NAMALWA (cell line): ENCODE data around the gene HHIPL2.

Source experiments
- DNase-seq: peaks from one replicate; pipeline ENCODE4 v3.0.0-alpha.2; 2015; ENCODE audit warnings: low spot score

Gene HHIPL2

DNA sequence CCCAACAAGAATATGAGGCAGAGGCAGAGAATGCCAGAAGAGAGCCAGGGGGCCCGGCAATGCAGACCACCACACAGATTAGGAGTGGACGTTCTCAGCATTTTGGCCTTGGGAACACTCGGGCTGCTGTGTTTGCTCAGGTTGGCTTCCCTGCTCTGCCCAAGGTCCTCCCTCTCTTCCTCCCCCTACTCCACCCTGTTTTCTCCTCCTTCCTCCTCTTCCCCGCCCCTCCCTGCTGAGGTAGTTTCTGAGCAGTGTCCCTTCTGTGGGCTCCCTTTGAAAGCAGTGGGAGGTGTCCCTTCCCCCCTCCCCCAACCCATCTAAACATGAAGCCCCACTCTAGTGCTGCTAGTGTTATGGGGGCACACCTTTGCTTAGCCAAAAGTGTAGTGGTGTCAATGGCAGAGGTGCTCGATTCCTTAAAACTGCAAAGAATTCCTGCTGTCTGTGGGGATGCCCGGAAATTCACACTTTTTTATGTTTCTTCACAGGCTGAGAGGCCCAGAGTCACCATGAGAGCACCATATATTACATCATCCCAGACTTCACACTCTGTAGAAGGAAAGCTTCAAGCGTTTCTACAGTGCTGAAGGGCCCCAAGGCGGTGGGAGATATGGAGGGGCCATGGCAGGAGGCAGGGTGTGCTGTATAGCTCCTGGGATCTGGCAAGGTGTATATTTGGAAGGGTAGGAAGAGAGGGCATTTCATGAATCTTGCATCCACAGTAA is at the start of gene HHIPL2:
Gene HHIPL2 (minus strand): TSS at position 161 of the 728 bp plus-strand sequence. CDS start 60 bp downstream, at position 101.
- DNase-seq, result no peak

DNA sequence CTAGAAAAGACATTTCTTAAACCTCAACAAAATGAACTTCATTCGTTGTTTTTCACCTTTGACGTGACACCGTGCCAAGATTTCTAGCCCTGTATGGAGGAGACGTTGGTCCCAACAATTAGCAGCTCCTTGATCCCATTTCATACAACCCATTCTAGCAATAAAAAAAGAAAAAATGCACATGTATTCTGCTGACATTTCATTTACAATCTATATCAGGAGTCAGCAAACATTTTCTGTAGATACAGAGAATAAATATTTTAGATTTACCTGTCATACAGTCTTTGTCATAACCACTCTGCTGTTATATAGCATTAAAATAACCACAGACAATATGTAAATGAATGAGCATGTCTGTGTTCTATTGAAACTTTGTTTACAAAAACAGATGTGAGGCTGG is 48.8 kb upstream of the HHIPL2 start:
- no peak for DNase-seq

DNA sequence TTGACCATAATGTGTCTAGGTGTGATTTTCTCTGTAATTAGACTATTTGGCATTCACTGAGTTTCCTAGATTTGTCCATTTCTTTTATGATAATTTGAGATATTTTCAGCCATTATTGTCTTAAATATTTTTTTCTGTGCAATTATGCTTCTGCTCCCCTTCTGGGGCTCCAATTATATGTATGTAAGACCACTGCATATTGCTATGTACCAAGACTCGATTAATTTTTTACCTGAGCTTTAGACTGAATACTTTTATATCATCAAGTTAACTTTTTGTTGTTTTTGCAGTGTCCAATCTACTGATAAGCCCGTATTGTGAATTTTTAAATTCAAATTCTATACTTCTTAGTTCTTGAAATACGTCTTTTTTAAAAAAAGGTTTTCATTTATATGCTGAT is 46.9 kb upstream of the HHIPL2 start:
- no peak for DNase-seq

DNA sequence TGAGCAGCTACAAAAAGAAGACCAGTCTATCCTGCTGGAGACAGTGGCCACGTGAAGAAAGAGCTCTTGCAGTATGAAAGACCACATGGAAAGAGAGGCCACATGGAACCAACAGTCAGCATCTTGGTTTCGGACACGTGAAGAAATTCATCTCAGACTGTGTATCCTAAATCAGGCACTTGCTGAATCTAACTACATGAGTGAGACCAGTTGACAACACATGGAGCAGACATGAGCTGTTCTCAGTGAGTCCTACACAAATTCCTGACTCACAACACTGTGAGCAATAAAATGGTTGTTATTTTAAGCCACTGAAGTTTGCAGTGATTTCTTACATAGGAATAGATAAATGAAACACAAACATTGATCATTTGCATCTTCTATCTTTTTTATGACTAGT is 44.3 kb upstream of the HHIPL2 start:
- no peak for DNase-seq

DNA sequence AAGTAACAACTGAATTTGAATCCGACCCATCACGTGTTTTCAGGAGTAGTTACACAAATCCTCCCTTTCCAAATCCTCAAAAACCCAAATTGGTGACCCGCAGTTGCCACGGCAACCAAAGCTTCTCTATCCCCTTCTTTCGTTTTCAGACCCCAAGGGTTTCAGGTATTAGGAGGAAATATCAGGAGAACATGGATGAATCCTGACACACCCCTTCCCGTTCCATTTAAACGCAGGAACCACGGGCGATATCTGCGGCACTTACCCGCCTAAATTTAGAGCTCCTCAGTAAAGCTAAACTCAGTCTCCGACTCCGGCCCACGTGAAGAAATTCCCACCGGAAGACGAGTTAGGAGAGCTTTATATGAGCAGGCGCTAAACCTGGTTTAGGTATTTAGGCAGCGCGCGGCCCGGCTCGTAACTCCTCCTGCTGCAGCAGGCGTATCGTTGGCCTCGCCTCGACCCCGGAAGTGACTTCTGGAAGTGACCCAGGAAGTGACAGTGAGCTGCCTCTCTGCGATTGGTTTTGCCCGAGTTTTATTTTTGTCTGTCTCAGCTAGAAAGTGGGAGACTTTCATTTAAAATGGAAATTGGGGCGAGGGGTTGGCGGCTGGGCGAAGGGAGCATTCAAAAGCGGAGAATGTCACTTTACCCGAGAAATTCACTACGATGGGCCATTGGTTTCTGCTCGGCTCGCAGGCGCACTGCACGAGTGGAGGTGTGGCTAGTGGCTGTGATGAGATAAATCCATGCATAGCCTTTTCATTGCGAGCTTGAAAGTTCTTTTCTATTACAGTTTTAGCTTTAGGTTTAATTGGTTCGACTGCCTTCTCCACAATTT is 41.8 kb upstream of the HHIPL2 start, which contains the start of gene TAF1A:
Gene TAF1A (minus strand): TSS at position 472 of the 841 bp plus-strand sequence.
- peak; percentile 92 for DNase-seq

DNA sequence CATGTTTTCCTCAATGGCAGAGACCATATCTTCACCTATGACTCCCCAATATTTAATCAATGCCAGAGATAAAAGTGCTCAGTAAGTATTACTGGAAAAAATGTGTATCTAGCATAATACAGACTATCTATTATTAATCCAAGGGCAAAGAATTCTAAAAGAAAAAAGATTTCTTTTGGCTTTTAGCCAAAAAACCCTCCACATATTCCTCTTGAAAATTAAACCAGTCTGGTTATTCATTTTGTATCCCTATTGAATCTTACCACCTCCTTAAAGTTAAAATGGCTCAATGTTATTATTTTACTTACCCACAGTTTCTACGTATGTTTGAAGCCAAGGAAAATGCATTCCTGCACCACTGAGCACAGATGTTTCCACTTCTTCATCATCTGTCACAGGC is 40.2 kb upstream of the HHIPL2 start:
- DNase-seq, result peak; percentile 17

DNA sequence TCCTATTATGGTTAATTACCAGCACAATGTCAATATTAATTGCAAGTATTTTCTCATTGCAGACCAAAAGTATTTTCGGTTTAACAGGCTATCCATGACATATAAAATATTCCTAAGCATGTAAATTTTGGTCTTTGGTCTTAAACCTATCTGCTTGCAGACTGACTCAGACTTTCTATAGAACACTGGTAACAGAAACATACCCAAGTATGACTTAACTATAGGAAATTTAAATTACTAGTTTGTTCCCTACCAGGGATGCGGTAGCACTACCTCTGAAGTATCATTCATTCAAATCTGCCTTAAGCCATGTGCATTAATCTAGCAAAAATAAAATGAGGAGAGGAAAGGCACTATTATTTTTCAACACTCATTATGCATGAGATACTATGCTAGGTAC is 38.9 kb upstream of the HHIPL2 start:
- DNase-seq, result no peak

DNA sequence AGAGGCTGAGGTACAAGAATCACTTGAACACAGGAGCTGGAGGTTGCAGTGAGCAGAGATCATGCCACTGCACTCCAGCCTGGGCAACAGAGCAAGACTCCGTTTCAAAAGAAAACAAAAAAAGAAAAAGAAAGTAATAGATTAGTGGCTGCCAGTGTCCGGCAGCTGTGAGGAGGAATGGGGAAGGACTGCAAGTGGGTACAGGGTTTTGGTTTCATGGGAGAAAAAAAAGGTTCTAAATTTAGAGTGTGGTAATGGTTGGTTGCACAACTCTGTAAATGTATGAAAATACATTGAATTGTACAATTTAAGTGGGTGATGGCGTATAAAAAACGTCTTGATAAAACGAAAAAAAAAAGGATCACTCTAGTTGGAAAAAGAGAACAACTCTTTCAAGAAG is 35.2 kb upstream of the HHIPL2 start:
- DNase-seq, result peak; percentile 73

DNA sequence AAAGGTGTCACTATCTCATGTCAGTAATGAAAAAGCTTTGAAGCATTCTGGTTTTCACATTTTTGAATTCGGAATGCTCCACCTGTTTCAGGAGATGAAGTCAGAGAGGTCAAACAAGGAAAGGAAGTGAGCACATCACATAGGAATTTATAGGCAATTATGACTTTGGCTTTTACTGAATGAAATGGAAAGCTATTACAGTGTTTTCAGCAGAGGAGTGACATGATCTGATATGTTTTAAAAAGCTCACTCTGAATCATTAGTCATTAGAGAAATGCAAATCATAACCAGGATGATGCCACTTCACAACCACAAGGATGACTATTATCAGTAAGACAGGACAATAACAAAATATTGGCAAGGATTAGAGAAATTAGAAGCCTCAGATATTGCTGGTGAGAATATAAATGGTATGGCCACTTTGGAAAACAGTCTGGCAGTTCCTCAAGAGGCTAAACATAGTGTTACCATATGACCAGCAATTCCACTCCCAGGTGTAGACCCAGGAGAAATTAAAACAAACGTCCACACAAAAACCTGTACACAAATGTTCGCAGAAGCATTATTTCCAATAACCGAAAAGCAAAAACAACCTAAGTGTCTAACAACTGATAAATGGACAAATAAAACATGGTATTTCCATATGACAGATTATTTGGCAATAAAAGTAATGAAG is 34.3 kb upstream of the HHIPL2 start:
- peak; percentile 22 for DNase-seq

DNA sequence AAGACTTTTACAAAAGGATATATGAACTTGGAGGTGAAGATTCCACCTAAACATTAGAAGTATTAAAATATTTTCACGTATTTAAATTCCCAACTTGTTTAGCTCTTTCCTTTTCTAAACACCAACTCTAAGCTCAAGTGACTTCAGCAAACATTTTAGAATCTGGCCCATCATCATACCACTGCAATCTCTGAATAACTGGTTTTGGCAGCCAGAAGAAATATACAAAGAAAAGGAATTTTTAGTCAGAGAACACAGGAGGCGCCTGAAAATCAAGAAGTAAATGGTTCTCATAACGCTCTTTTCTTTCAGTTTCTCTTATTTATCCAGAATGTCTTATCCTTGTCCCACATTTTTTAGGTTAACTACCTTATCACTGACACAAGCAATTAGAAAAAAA is 31.4 kb upstream of the HHIPL2 start:
- no peak for DNase-seq

DNA sequence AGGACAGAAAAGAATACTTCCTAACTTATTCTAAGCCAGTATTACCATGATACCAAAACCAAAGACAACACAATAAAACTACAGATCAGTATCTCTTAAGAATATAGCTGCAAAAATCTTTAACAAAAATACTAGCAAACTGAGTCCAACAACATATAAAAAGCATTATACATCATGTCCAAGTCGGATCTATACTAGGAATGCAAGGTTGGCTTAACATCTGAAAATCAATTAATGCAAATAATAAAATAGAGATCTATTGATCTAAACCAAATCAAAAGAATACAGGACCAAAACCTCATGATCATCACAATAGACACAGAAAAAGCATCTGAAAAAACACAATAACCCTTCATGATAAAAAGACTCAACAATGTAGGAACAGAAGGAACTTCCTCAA is 22.9 kb upstream of the HHIPL2 start:
- DNase-seq, result no peak

DNA sequence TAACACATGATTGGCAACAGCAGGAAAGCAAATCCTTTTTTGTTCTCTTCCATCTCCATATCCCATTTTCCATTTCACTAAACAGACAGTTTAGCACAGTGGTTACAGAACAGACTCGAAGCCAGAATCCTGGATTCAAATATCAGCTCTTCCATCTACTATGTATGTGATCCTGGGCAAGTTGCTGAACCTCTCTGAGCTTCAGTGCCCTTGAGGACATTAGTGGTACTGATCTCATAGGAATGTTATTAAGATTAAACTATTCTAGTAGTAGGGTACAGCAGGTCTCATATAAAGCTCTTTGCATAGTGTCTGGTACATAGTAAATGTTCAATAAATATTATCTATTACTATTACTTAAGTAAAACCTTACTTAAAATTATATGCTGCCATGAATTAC is 13.8 kb upstream of the HHIPL2 start:
- no peak for DNase-seq

DNA sequence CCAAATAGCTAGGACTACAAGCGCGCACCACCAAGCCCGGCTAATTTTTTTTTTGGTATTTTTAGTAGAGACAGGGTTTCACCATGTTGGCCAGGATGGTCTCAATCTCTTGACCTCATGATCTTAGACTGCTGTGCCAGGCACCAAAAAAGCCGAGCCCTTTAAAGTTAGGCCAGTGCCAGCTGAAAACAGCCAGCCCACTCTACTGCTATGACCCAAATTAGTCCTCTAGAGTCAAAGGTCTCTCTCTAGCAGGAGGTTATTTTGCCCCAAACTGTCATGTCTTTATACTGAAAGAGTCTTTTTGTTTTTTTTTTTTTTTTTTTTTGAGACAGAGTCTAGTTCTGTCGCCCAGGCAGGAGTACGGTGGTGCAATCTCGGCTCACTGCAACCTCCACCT is 9.7 kb upstream of the HHIPL2 start:
- DNase-seq, result no peak

DNA sequence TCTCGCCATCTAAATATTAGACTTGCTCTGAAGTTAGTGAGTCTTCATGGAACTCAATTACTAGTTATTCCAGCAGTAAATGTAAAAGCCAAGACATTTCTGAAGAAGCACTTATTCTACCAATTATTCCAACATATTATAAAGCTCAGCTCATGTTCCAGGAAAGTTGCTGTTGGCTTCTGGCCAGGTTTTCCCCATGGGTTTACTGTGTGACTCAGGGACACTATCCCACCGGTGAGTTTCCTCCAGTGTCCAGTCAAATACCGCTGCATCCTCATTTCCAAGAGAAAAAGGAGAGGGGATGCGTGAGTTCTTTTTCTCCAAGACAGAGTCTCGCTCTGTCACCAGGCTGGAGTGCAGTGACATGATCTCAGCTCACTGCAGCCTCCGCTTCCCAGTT is 9.2 kb upstream of the HHIPL2 start:
- no peak for DNase-seq

DNA sequence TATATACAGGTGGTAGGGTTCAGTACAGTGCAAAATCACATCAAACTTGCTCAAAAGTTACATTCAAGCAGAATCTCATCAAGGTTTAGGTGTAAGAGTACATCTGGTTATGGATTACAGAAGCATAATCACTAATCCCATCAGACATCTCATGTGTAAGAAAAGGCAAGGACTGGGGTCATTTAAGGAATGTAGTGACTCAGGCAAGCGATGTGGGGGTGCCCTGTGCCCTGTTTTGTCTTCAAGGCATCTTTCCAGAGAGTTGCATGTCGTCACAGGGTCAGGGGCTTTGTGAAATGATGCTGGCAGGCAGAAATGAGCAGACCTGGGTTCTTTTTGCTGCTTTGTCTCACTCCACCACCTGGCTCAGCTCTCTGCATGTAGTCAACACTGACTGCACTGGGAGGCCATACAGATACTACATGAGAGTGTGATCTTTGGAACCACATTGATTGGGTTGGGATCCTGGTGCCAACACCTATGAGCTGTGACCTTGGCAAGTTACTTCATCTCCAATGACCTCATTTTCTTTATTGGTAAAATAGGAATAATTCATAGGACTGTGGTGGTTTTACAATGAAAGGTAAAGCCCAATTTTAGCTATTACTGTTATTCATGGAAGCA is 8.2 kb upstream of the HHIPL2 start:
- DNase-seq, result no peak

DNA sequence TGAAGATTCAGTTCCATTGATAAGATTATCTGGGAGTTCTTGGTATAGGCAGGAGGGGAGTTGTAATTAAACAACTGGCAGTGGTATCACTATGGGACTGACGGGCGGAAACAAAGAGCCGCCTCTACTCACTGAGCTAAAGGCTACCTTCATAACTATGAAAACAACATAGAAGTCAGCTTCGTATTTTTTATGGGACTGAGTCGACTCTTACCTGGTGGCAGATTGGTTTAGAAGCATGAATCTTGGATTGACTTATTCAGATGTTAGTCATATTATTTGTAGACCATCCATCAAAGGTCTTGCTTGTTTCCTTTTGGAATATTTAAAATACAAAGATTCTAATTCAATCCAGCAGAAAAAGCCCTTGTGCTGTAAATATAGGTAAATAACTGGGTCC is 6.3 kb upstream of the HHIPL2 start:
- no peak for DNase-seq

DNA sequence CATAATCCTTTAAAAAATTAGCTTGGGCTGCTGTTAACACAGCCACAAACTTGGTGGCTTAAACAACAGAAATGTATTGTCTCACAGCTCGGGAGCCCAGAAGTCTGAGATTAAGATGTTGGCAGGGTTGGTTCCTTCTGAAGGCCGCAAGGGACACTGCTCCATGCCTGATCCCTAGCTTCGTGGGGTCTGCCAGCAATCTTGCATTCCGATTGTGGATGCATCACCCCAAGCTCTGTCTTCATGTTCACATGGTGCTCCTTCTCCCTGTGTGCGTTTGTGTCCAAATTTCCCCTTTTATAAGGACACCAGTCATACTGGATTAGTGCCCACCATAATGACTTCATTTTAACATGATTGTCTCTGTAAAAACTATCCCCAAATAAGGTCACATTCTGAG is 5.0 kb upstream of the HHIPL2 start:
- DNase-seq, result no peak

DNA sequence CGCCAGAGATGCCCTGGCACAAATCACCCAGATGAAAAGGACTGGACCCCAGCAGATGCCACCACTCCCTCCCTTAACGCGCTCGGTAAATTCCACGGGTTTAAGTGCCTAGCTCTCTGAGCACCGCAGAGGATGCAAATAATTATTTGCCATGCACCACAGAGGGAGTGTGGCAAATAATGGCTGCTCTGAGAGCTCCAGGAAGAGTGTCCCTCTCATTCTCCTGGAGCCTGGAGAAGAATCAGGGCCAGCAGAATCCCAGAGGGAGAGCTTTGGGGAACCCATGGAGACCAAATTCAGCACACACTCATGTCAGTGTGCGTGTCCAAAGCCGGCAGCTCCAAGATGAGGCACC is 667 bp downstream of the HHIPL2 start:
- no peak for DNase-seq

DNA sequence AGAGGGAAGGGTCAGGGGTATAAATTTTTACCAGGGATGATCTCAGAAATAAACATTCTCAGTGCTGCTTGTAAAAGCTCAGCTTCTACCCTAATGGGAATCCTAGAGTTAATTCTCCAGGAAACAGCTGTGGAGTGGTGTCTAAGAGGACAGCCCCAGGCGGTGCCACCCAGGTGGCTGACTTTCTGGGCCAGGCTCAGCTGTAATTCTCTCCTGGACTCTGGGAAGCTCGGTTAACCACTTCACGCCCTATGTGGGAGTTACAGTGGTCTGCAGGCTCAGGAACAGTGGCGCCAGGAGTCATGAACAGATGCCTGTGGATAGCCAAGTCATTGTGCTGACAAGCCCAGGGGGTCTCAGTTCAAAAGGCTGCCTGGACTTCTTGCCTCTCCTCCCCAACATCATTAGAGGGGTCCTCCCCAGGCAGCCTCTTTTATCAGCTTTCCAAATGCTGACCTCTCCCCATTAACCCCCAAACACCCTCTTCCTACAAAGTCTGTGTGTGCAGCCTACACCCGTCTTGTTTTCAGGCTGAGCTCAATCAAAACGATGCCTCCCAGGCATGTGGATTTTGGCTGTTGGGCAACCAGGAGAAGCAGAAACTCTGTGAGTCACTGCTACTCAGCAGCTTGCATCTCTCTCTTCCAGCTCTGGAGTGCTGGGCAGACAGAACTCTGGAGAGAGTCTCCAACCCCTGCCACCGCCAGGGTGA is 1.2 kb downstream of the HHIPL2 start:
- DNase-seq, result no peak

DNA sequence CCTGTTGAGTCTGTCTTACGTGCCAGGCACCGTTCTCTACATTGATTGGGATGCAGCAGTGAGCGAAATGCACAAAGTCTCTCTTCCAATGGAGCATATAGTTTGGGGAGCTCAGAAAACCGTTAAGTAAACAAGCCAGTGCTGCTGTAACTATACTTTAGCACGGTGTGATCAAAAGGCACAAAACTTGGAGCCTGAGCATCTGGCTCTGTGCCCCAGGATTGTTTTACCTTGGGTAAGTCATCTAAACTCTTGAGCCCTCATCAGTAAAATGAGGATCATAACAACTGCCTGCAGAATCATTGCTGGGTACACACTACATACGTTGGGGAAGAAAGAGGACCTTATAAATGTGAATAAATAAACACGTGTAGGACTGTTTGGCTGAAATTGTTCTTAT is 1.8 kb downstream of the HHIPL2 start:
- no peak for DNase-seq

DNA sequence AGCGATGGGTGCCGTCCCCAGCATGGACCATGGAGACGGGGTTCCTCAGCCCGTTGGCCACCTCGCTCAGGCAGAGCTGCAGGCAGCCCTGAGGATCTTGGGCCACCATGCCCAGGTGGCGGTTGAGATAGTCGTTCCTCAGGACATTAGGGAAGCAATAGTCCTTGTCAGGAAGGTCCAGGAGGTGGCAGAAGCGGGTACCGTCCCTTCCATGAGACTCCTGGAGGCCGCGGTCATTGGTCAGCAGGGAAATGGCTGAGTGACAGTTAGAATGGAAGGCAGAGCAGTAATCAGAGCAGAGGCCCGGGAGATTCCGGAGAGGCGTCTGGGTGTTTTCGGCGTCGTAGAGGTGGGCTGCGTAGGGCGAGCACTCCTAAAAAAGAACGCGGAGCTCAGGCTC is 4.1 kb downstream of the HHIPL2 start:
- DNase-seq, result no peak

DNA sequence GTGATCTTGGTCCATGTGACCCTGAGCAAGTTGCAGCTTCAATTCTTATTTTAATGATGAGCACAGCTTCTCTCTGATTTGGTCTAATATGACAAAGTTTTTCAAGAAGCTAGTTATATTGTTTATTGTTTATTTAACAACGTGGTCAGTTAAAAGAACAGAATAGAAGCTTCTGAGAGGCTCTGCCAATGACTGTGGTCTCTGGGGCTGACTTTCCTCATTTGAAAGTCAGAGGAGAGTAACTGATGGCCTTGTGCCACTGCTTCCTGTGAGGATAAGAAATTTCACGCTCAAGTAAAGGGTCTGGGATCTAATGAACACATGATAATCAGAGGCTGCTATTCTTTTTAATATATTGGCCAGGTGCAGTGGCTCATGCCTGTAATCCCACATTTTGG is 7.3 kb downstream of the HHIPL2 start:
- DNase-seq, result no peak
